Vagina (tissue), 2 donors: ENCODE results near the gene KLC1.

ENCODE experiments used
- POLR2A ChIP-seq, 2 donors: fragments of 450-650 bp; IDR thresholded peaks; one replicate each; pipeline ENCODE4 v1.6.1; 2017; ENCODE audit warnings: antibody characterized with exemption in 2 of 2, mild to moderate bottlenecking in 2 of 2, moderate library complexity in 2 of 2
- POLR2AphosphoS5 ChIP-seq, 2 donors: sonication (generic); formaldehyde crosslinking; IDR thresholded peaks; one replicate each; pipeline ENCODE4 v1.9.0; 2017; ENCODE audit warnings: antibody characterized with exemption in 2 of 2, mild to moderate bottlenecking in 2 of 2, low read depth in 1 of 2; ENCODE audit not compliant: insufficient read depth in 1 of 2
- TF ChIP-seq, protein P1 (sequence below), 3 experiments: fragments of 450-650 bp in 2 of 3; fragments of 200-600 bp in 1 of 3; sonication (generic) in 1 of 3; IDR thresholded peaks; one replicate each; pipeline ENCODE4 v1.5.1; 2017 to 2019; ENCODE audit warnings: antibody characterized with exemption in 3 of 3, mild to moderate bottlenecking in 2 of 3, moderate library complexity in 2 of 3

GRCh38 chr14:103707329-103708263 lies 78.6 kb downstream of the KLC1 start:
- TF ChIP-seq, protein P1, sequence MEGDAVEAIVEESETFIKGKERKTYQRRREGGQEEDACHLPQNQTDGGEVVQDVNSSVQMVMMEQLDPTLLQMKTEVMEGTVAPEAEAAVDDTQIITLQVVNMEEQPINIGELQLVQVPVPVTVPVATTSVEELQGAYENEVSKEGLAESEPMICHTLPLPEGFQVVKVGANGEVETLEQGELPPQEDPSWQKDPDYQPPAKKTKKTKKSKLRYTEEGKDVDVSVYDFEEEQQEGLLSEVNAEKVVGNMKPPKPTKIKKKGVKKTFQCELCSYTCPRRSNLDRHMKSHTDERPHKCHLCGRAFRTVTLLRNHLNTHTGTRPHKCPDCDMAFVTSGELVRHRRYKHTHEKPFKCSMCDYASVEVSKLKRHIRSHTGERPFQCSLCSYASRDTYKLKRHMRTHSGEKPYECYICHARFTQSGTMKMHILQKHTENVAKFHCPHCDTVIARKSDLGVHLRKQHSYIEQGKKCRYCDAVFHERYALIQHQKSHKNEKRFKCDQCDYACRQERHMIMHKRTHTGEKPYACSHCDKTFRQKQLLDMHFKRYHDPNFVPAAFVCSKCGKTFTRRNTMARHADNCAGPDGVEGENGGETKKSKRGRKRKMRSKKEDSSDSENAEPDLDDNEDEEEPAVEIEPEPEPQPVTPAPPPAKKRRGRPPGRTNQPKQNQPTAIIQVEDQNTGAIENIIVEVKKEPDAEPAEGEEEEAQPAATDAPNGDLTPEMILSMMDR (IDR thresholded peaks at IDR 0.05), result no peak
- TF ChIP-seq POLR2A (IDR thresholded peaks at IDR 0.05) (no peak), POLR2AphosphoS5 (IDR thresholded peaks at IDR 0.05; ENCODE audit: insufficient read depth in 1 of 2, low read depth in 1 of 2) (peak in 1 of 2 donors; percentile 28)
